RPMI8226 (cell line): ENCODE measurements around the gene STARD13.

Experiments
- DNase-seq: peaks from one replicate; pipeline ENCODE4 v3.0.0-alpha.2; 2015

STARD13 gene

GRCh38 chr13:33275916-33276315 is 9.6 kb downstream of the STARD13 start:
- no peak for DNase-seq

- DNase-seq = no peak
These were observed 11.3 kb downstream of the STARD13 start for GRCh38 chr13:33274264-33274663.

- no peak for DNase-seq
These were observed 12.9 kb downstream of the STARD13 start for GRCh38 chr13:33272531-33273124.

- DNase-seq = no peak
These were observed 13.8 kb downstream of the STARD13 start for GRCh38 chr13:33271759-33272158.

- no peak for DNase-seq
These were observed 14.5 kb downstream of the STARD13 start for GRCh38 chr13:33270895-33271538.

GRCh38 chr13:33265607-33266006 is 19.9 kb downstream of the STARD13 start:
- no peak for DNase-seq

GRCh38 chr13:33265133-33265532 is 20.4 kb downstream of the STARD13 start:
- no peak for DNase-seq

GRCh38 chr13:33264620-33264978 is 21.0 kb downstream of the STARD13 start:
- DNase-seq = no peak

- no peak for DNase-seq
These were observed 21.5 kb downstream of the STARD13 start for GRCh38 chr13:33263976-33264619.

- no peak for DNase-seq
These were observed 22.1 kb downstream of the STARD13 start for GRCh38 chr13:33263484-33263883.

- DNase-seq = no peak
These were observed 22.6 kb downstream of the STARD13 start for GRCh38 chr13:33262997-33263396.

GRCh38 chr13:33262594-33262993 is 23.0 kb downstream of the STARD13 start:
- DNase-seq = no peak

GRCh38 chr13:33262062-33262487 is 23.5 kb downstream of the STARD13 start:
- no peak for DNase-seq

GRCh38 chr13:33261387-33262061 is 24.0 kb downstream of the STARD13 start:
- DNase-seq = no peak

- no peak for DNase-seq
These were observed 25.1 kb downstream of the STARD13 start for GRCh38 chr13:33260168-33261098.

- DNase-seq = no peak
These were observed 26.3 kb downstream of the STARD13 start for GRCh38 chr13:33259296-33259695.

- no peak for DNase-seq
These were observed 26.8 kb downstream of the STARD13 start for GRCh38 chr13:33258808-33259193.

GRCh38 chr13:33257841-33258807 is 27.4 kb downstream of the STARD13 start:
- DNase-seq = no peak

GRCh38 chr13:33256148-33256840 is 29.3 kb downstream of the STARD13 start:
- DNase-seq = no peak

GRCh38 chr13:33252135-33252534 is 33.4 kb downstream of the STARD13 start:
- DNase-seq = no peak

- DNase-seq = peak; percentile 25
These were observed 34.4 kb downstream of the STARD13 start for GRCh38 chr13:33251131-33251661.
